LoVo (cell line): Measurements from ENCODE around the gene DDX53.

Experiments
- DNase-seq: peaks from one replicate; pipeline ENCODE4 v3.0.0-alpha.2; 2016; ENCODE audit warnings: low spot score

Gene DDX53

GRCh38 chrX:23048806-23049573, 49.2 kb downstream of the DDX53 start:
- no peak for DNase-seq

GRCh38 chrX:23052324-23052723, 52.6 kb downstream of the DDX53 start:
- no peak for DNase-seq
